Measurements from ENCODE around the gene GAS2L1.

DNA sequence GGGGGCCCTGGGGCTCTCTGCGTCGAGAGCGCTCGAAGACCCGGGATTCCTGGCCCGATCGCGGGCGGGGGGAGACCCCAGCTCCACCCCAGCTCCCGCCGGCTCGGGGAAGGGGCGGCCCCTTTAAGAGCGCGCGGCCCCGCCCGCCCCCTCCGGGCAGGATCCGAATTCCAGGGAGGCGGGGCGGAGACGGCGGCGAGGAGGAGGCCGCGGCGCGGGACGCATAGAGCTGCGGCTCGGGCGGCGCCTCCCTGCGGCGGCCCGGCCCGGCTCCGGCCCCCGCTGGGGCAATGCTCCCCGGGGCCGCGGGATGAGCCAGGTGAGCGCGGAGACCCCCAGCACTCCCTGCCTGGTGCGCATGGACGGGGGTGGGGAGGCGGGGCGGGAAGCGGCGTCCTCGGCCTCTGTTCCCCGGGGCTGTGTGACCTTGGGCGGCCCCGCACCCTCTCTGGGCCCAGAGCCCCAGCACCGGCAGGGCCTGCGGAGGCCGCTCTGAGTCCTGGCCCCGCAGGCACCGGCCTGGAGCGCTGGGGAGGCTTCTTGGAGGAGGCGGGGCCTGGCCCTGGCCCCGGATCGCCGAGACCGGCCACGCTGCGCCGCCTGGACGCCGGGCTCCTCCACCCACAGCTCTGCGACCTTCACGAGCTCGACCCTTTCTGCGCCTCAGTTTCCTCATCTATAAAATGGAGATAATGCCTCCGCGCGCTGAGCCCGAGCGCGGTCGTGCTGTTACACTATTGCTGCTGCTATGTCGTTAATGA is 565 bp downstream of the GAS2L1 start:
- no peak for TF ChIP-seq POLR2AphosphoS5 (IDR thresholded peaks at IDR 0.05; ENCODE audit: low read depth, low read length)
- TF ChIP-seq, protein P1, sequence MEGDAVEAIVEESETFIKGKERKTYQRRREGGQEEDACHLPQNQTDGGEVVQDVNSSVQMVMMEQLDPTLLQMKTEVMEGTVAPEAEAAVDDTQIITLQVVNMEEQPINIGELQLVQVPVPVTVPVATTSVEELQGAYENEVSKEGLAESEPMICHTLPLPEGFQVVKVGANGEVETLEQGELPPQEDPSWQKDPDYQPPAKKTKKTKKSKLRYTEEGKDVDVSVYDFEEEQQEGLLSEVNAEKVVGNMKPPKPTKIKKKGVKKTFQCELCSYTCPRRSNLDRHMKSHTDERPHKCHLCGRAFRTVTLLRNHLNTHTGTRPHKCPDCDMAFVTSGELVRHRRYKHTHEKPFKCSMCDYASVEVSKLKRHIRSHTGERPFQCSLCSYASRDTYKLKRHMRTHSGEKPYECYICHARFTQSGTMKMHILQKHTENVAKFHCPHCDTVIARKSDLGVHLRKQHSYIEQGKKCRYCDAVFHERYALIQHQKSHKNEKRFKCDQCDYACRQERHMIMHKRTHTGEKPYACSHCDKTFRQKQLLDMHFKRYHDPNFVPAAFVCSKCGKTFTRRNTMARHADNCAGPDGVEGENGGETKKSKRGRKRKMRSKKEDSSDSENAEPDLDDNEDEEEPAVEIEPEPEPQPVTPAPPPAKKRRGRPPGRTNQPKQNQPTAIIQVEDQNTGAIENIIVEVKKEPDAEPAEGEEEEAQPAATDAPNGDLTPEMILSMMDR (IDR thresholded peaks at IDR 0.05): peak; percentile 15; the same call in 1 of the 2 replicates
- TF ChIP-seq, protein P2, sequence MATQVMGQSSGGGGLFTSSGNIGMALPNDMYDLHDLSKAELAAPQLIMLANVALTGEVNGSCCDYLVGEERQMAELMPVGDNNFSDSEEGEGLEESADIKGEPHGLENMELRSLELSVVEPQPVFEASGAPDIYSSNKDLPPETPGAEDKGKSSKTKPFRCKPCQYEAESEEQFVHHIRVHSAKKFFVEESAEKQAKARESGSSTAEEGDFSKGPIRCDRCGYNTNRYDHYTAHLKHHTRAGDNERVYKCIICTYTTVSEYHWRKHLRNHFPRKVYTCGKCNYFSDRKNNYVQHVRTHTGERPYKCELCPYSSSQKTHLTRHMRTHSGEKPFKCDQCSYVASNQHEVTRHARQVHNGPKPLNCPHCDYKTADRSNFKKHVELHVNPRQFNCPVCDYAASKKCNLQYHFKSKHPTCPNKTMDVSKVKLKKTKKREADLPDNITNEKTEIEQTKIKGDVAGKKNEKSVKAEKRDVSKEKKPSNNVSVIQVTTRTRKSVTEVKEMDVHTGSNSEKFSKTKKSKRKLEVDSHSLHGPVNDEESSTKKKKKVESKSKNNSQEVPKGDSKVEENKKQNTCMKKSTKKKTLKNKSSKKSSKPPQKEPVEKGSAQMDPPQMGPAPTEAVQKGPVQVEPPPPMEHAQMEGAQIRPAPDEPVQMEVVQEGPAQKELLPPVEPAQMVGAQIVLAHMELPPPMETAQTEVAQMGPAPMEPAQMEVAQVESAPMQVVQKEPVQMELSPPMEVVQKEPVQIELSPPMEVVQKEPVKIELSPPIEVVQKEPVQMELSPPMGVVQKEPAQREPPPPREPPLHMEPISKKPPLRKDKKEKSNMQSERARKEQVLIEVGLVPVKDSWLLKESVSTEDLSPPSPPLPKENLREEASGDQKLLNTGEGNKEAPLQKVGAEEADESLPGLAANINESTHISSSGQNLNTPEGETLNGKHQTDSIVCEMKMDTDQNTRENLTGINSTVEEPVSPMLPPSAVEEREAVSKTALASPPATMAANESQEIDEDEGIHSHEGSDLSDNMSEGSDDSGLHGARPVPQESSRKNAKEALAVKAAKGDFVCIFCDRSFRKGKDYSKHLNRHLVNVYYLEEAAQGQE (IDR thresholded peaks at IDR 0.05; ENCODE audit: insufficient read depth in 1 of 2, low read depth in 2 of 2, low read length in 1 of 2): no peak
